Adrenal gland (tissue), 5 donors: ENCODE results near the gene TTYH3.

Experiments
- POLR2A ChIP-seq, 2 donors: fragments of 450-650 bp; IDR thresholded peaks; one replicate each; pipeline ENCODE4 v1.6.1; 2017; ENCODE audit warnings: antibody characterized with exemption in 2 of 2, mild to moderate bottlenecking in 2 of 2, moderate library complexity in 1 of 2
- TF ChIP-seq, protein P1 (sequence below), 6 experiments: fragments of 450-650 bp in 4 of 6; fragments of 200-600 bp in 2 of 6; sonication (generic) in 1 of 6; IDR thresholded peaks; 1 replicate in 5 of 6; 2 replicates in 1 of 6; pipeline versions ENCODE4 v1.5.1 to v1.8.0; 2016 to 2021; ENCODE audit warnings: antibody characterized with exemption in 6 of 6, mild to moderate bottlenecking in 2 of 6, moderate library complexity in 1 of 6
- donor health status: DM: no; HTN: no; CAD: no.

DNA sequence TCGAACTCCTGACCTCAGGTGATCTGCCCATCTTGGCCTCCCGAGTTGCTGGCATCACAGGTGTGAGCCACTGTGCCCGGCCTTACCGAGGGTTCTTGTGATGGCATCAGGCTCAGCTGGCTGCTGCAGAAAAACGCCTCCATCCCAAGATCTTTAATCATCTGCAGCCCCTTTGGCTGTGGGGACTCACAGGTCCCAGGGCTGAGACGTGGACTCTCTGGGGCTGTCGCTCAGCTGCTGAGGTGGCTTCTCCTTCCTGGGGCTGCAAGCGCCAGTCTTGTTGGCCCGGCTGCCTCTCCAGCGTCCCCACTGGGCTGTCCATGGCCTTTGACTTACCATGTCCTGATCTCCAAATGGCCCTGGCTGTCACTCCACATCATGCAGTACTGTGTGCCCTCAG is 76.3 kb downstream of the TTYH3 start:
- TF ChIP-seq, protein P1, sequence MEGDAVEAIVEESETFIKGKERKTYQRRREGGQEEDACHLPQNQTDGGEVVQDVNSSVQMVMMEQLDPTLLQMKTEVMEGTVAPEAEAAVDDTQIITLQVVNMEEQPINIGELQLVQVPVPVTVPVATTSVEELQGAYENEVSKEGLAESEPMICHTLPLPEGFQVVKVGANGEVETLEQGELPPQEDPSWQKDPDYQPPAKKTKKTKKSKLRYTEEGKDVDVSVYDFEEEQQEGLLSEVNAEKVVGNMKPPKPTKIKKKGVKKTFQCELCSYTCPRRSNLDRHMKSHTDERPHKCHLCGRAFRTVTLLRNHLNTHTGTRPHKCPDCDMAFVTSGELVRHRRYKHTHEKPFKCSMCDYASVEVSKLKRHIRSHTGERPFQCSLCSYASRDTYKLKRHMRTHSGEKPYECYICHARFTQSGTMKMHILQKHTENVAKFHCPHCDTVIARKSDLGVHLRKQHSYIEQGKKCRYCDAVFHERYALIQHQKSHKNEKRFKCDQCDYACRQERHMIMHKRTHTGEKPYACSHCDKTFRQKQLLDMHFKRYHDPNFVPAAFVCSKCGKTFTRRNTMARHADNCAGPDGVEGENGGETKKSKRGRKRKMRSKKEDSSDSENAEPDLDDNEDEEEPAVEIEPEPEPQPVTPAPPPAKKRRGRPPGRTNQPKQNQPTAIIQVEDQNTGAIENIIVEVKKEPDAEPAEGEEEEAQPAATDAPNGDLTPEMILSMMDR (IDR thresholded peaks at IDR 0.05) = no peak
- no peak for TF ChIP-seq POLR2A (IDR thresholded peaks at IDR 0.05)
